Stimulated activated CD8-positive, alpha-beta memory T cell treated with anti-CD3 and anti-CD28 coated beads, Interleukin-4, amount 100 ng/mL, for 1 hour (primary cell): ENCODE results near the gene ALK.

ENCODE experiments used
- DNase-seq, 2 donors: peaks; one replicate each; pipeline ENCODE4 v3.0.0-alpha.2; 2020; ENCODE audit warnings: low read depth in 2 of 2, low spot score in 1 of 2

ALK gene

DNA sequence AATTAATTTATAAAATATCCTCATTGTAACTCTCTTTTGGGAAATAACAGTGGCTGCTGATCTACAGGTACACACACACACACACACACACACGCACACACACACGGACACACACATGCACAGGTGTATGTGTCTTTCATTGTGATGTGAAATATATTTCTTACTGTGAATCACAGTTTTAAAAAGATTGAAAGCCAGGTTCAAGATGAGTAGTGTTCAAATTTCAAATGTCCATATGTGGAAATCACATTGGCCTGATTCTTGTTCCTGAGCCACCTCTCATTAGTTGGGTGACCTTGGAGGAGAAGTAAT, 372.4 kb downstream of the ALK start:
- no peak for DNase-seq

DNA sequence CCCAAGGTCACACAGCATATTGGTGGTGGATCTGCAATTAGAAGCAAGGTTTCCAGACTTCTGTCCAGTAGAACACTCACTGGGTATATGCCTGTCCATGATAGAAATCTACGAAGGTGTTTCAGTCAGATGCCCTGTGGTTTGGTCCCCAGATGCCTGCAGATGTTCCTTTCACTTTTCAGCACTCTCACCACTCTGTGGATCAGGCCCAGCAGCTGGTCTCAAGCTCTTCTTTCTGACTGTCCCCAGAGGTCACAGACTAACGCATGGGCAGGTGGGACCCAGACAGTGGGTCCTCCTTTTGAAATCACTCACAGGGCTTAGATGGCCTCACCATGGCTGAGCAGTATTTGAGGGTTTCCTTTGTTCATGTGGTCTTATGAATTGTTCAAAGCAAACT, 376.5 kb downstream of the ALK start:
- DNase-seq: no peak

DNA sequence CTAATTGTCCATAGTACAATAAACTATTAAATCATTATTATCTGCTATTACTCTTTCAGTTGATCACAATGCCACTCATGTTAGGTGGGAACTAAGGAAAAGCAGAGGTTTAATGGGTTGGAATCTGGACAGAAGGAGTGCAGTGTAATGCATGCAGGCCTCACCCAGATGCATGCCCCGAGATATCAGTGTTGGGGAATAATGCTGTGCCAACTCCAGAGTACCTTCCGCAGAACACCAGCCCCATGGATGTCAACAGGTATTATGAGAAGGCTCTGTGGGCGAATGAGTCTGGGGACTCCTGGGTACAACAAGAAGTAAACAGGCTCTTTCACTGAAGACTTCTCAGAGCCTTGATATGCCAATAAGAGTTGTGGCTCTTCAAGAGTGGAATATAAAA, 377.4 kb downstream of the ALK start:
- DNase-seq: no peak

DNA sequence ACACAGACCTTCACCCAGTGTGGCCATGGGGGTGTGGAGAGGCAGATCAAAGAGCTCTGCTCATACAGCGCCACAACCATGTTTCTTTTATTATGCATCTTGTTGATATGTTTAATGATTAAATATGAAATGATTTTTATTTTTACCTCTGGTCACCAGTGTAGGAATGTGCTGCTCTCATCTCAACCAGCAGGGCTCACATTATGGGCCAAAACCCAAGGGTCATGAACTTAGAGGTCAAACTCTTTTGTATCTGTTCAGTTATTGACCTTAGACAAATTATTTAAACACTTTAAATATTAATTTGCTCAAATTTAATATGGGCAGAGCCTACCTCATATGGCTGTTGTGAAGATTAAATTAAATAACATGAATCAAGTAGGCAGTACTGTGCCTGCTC, 386.2 kb downstream of the ALK start:
- DNase-seq: no peak

DNA sequence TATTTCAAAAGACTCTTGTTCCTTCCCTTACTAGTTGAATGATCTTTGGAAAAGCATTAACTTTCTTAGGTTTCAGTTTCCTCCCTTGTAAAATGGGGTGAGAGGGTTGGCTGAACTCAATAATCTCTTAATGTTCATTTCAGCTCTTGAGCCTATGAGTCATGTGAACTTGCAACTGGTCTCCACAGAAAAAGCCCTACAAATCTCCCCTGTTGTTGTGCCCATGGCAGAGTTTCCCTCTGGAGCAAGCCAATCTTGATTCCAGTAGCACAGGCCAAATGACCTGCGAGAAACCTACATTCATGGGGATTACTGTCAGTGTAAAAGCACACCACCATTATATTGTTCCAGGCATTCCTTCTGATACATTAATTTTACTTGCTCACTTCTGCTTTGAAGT, 388.9 kb downstream of the ALK start:
- no peak for DNase-seq

DNA sequence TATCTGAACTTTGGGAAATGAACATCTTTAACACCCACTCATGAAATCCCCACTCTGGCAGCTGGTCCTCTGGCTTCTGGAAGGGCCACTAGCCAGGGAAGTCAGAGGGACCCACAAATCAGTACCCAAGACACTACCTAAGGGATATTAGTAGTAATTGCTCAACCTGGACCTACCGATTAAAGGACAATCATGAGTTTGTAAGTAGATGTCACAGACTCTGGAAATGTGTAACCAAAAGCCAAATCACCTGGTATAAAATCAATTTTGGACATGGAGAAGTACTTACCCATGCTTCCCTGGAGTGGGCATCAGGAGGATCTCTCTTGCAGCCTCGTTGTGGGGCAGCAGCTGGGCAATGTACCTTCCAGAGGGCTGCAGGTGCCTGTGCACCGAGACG, 389.8 kb downstream of the ALK start:
- no peak for DNase-seq

DNA sequence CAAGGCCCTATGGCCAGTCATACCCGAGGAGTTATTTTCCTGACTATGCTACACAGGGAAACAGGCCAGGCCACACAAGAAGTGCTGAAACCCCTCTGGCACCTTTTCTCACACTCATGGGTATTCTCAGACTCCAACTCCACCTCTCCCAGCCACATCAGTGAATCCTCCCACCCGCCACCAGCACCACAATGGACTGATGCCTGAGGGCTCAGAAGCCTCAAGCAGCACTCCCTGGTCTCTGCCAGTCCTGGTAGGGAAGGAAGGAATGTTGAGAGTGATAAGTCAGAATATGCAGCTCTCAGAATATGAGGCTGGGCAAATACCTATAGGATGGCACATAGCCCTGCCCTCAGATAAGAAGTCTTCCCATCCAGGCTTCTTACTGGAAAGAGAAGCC, 391.1 kb downstream of the ALK start:
- no peak for DNase-seq

DNA sequence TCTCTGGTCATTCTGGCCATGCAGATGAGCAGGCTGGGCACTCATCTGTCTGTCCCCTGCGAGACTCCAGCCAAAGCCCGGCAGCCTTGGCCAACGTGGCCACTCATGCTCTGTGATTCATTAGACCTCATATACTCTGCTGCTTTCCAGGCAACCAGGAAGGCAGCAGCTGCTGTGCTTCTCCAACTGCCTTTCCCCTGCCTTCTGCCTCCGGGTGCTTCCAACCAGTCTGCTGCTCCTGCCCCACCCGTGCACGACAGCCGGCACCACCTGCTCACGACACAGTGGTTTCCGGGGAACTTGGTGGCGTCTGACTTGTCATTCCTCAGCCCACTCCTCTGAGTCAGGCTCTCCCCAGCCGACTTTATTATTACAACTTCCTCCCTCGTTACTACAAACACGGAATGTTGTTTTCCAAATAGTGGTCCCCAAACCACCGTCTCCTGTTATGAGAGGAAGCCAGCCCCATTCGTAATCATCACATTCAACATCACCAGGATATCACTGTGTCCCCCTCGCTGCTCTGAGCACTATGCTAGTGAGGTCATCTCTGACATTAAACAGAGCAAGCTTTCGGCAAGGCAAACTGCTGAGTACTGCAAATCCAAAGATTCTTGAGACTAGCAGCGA, 392.4 kb downstream of the ALK start:
- DNase-seq: no peak

DNA sequence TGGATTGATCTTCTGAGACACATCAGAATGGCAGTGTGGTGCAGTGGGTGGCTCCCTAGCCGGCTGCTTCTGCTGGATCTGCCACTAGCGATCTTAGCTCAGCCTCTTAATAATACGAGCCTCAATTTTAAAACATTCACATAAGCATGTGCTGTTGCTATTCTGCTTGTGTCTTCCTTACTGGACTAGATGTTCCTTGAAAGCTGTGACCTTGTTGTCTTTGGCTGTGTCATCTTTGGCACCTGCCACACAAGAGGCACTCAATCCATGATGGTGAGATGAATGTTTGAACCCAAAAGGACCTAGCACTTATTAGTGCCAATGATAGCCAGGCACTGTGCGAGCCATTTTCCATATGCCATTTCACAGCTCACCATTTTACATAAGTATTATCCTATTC, 393.0 kb downstream of the ALK start:
- no peak for DNase-seq

DNA sequence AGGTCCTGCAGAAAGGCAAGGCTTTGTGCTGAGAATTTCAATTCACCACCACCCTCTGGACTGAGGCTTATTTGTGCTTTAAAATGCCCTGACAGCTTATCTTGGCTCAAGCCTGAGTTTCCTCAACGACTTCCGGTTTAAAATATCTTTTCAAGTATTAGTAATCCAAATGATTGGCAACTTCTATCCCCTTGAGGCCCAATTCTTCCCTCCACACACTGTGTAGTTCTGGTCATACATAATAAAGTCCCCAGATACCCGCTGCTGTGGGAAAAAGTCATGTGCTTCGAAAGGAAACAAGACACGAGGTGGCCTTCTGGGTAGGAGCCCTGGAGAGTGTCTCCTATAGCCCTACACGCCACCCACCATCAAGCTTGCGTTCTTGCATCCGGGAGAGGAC, 393.4 kb downstream of the ALK start:
- DNase-seq: no peak

DNA sequence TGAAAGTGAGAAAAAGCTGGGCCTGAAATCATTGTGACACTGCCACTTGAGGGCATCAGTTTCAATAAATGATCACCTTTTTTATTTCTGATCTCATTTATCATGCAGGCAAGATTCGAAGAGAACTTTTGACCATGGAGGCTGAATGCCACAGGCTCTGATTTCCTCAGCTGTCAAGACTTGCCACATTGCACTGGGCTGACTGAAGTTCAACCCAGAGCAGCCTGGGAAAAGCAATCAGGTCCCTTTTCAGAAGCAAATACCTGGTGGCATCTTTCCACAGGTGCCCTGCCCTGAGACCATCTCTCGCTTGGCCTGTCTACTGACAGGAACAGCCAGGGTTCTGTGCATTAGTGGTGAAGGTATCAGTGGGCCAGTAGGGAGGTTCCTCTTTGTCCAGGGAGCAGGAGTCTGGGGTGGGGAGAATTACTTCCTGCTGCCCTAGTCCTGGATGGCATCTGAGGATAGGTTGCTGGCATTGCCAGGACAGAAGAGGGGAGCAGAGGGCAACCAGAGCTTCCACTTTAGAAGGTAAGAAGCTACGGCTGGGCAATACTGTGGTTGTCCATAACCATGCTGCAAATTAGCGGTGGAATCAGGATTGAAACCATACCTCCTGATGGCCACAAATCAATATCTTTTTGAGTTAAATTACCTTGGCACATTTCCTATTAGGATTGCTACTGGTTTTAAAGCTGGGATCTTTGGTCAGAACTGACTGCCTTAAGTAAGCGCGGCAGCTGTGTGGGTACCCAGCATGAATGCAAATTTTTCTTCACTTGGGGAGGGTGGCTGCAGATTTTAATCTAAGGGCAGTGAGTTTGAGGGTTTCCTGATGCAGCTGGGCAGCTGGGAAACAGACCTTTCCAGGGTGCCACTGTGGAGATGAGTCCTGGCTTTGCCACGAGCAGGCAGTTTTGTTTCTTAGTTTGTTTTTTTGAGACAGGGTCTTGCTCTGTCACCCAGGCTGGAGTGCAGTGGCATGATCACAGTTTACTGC, 394.5 kb downstream of the ALK start:
- DNase-seq: no peak

DNA sequence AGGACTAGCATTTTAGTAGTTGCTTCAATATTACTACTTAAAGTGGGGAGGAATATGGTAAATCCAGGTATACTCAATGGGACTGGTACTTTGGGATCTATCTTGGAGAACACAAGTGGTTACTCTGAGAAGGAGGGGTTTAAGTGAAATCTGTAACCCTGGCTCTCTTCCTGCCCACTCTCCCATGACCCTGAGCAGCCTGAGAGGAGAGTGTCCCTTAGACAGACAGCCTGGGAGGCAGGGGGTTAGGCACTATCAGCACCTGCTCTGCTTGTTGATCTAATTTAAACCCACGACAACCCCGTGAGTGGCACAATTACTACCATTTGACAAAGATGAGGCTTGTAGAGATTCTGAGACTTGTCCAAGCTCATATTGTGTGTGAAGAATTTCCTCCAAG, 395.5 kb downstream of the ALK start:
- DNase-seq: no peak

DNA sequence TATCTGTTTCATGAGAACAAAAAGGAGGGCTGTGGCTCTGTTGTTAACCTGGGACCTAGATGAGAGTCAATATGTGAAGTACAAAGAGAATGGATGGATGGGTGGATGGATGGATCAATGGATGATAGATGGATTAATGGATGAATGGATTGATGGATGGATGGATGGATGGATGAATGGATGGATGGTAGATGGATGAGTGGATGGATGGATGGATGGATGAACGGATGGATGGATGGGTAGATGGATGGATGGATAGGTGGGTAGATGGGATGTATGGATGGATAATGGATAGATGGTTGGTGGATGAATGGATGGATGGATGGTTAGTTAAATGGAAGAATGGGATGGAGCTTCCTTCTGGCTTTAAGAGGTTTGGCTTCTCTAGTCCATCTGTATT, 396.7 kb downstream of the ALK start:
- DNase-seq: no peak

DNA sequence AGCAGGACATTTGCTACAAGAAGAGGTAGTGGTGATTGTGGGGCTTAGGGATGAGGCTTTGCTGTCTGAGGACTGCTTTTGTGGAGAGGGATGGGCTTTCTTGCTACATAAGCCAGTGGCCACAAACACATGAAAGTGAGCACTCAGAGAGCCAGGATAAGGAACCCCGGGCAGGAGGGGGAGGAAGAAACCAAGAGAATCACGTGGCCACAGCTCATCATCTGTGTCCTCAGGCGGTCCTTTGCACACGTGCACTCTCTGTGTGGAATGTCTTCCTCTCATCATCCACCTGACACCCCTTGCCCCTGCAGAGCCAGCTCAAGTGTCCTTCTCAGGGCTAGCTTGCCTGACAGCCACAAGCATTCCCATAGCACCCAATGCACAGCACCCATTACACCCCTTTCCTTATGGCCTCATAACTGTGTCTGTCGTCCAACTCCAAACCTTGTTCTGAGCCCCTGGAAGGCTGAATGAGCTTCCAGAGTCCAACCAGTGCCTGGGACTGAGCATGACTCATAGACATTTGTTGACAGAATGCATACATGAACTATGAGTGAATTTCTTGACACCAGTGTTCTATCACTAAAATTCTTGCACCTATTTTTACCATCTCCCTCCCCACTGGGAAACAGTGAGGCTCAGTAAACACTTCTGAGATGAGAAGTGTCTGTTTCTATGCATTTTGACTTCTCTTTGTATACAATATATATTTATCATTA, 398.3 kb downstream of the ALK start:
- DNase-seq: no peak

DNA sequence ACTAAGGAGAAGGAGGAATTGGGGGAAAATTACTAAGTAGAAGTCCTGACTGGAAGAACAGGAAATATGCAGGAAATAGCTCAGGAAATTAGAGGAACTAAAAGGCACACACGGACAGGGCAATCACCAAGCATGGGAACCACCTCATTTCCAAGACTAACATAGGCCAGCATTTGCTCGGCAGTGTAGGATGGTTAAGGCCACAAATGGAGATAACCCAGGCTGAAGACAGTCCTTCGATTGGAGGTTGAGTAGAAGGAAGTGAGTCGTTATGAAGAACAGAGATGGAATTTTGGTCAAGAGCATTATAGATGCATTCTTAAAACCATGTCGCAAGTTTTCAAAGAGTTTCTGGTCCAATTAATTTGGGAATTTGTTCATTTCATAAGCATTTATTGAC, 401.4 kb downstream of the ALK start:
- no peak for DNase-seq

DNA sequence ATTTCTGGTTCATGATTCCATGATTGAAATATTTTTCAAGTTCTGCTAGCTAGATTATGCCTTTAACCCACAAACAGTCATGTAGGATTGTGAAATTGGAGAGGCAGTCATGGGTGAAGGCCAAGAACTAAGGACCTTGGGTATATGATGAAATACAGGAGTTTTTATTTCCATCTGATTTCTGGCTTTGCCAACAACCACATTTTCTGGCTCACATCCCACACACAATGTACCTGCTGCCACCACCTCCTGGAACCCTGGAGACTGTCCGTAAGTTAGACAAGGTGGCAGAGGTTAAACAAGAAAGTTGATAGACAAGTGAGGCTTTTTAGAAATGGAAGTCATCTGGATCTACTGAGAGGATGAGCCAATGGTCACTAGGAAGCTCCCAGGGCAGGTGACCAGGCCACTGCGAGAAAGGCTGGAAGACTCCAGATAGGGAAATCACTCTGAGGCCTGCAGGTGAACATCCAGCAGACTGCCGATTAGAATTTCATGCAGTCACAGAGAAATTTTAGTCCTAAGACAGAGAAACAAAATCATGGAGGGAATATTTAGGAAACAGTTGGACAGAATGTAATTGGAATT, 402.0 kb downstream of the ALK start:
- no peak for DNase-seq

DNA sequence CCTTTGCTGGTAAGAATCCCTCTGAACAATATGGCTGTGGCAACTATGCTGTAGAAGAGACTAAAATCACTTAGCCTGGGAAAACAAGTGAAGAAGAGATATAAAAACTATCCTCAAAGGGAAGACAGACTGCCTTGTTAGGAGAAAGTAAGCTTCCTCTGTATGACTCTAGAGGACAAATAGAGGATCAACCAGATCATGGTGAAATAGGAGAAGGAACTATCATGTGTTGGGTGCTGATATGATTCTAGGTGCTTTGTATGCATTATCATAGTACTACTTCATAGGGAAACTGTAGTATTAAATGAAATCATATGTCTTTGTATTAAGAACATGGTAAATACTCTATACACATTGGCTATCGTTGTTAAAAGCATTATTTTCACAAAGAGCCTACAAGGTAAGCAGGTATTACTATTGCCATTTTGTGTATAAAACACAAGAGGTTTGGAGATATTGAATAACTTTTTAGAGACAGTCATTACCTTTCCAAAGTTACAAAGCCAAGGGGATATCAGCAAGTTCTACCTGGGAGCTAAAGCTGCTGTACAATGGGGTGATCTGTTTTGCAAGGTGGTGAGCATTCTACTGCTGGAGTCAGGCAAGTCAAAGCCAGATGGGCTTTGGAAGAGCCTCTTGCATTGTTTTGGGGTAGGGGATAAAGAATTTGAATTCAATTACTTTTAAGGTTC, 402.6 kb downstream of the ALK start:
- no peak for DNase-seq

DNA sequence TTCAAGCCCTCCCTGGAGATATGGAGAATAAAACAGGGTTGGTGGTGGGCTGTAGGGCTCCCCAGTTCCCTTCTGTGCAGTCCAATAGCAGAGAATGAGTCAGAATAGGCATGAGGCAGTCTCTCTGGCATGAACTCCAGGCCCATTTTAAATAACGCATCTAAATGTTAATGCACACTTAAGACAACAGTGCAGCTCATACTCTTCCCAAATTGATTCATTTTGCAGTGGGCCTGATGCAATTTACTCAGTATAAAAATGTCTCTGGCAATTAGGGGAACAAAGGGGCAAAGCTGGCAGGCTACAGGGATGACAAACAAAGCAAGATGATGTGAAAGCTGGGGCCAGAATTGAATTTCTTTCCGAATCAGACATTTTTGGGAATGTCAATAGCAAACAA, 403.4 kb downstream of the ALK start:
- no peak for DNase-seq

DNA sequence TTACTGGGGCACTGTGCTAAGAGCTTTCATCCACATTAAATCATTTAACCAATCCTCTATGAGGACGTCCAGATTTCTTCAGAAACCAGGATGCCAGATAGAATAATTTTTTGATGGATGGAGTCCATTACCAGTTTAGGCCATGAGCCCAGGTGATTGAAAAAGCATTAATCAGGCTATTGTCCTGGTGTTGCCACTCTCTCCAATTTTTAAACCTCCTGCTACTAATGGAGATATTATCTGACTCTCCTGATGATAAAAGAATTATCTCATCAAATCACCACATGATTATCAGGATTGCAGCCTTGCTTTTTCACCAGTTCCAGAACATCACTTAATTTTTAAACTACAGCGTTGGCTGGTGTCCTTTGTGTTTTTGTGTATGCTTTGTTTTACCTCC, 404.0 kb downstream of the ALK start:
- no peak for DNase-seq

DNA sequence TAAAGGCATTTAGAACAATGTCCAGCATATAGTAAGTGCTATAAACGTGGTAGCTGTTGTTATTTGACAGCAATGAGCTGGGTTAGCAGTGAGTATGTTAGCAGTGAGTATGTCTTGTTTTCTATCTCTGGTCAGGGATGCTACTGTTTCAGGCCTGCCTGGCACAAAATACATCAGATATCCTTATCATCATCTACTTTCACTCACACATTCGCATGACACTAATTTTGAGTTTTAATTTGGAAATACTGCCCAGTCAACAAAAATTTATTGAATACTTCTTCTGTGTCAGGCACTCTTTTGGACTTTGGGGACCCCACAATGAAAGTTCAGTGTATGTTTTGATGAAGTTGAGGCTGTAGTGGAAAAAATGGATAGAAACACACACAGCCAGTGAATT, 404.6 kb downstream of the ALK start:
- DNase-seq: no peak

DNA sequence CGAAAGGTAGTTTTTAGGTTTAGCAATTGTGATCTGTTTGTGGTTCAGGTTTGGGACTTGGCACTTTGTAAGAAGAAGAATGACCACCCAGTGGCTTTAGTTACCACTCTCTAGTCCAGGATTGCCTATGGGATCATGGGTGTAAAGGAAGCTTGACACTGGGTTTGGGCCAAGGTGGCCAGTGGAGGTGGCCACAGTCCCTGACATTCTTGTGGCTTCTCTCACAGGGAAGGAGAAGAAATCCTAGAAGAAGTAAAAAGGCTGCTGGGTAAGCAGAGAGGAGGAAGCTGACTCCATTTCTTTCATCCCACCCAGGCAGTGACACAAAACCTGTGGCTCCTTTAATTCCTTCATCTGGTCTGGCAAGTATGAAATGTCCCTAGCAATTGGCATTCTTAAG, 411.5 kb downstream of the ALK start:
- no peak for DNase-seq
